ENCODE results near the gene YBX3.

The YBX3 gene

DNA sequence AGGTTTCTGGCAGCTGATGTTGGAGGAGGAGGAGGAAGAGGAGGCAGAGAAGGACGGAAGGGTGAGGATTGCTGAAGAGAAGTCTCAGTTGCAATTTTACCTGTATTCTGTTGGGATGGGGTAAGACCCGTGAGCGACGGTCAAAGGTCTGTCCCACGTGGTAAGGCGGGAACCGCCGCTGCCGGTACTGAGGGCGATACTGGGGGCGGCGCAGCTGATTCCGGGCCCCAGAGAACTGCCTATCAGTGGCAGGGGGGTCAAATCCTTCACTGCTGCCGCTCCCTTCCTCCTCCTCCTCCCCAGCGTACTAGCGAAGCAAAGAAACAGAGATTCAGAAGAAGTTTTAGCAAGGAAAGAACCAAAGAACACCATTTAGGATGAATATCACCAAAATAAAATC lies 13.3 kb downstream of the YBX3 start:
- H3K4me3 ChIP-seq (ENCODE audit: low read length), result no peak overlapping the region
- no peak for TF ChIP-seq EZH2phosphoT487 (IDR thresholded peaks at IDR 0.05; ENCODE audit: borderline replicate concordance, low read length)
- TF ChIP-seq, protein P1, sequence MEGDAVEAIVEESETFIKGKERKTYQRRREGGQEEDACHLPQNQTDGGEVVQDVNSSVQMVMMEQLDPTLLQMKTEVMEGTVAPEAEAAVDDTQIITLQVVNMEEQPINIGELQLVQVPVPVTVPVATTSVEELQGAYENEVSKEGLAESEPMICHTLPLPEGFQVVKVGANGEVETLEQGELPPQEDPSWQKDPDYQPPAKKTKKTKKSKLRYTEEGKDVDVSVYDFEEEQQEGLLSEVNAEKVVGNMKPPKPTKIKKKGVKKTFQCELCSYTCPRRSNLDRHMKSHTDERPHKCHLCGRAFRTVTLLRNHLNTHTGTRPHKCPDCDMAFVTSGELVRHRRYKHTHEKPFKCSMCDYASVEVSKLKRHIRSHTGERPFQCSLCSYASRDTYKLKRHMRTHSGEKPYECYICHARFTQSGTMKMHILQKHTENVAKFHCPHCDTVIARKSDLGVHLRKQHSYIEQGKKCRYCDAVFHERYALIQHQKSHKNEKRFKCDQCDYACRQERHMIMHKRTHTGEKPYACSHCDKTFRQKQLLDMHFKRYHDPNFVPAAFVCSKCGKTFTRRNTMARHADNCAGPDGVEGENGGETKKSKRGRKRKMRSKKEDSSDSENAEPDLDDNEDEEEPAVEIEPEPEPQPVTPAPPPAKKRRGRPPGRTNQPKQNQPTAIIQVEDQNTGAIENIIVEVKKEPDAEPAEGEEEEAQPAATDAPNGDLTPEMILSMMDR (IDR thresholded peaks at IDR 0.05; ENCODE audit: low read depth, low read length, poor library complexity, severe bottlenecking), result no peak
- H3K36me3 ChIP-seq (ENCODE audit: control insufficient read depth, low read length), result no peaks in the 10 kb centered on the region

DNA sequence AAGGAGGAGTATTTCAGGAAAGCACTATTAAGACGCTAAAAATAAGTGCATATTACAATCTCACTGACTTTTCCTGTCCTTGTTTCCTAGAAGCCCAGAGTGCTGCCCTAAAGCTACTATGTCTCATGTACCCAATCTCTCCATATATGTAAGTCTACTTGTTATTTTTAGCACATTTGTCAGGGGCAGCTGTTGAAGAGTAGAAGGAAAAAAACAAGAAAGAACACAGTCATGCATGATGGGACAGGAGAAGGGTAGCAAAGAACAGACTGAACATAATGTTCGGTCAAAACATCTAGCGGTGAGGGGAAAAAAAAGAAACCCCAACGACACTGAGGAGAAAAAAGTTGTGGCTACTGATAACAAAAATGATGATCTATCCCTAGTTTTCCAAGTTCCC lies 14.3 kb downstream of the YBX3 start:
- TF ChIP-seq, protein P1 (IDR thresholded peaks at IDR 0.05; ENCODE audit: low read depth, low read length, poor library complexity, severe bottlenecking), result no peak
- TF ChIP-seq EZH2phosphoT487 (IDR thresholded peaks at IDR 0.05; ENCODE audit: borderline replicate concordance, low read length), result no peak
- Histone ChIP-seq H3K27me3 (ENCODE audit: control insufficient read depth, low read length) (no peaks in the 10 kb centered on the region; the same call in 1 of the 2 replicates), H3K9me2 (replicated peaks; ENCODE audit: control insufficient read depth, low read length) (no peaks in the 10 kb centered on the region), H4K20me1 (ENCODE audit: control insufficient read depth, insufficient read depth, low read depth, low read length) (no peaks in the 10 kb centered on the region), H3F3A (ENCODE audit: control insufficient read depth, insufficient read depth) (no peaks in the 10 kb centered on the region), H3K36me3 (ENCODE audit: control insufficient read depth, low read length) (no peaks in the 10 kb centered on the region), H3K4me2 (ENCODE audit: low read length) (no peak overlapping the region), H3K79me2 (ENCODE audit: control insufficient read depth, low read length) (no peaks in the 10 kb centered on the region), H3K27ac (ENCODE audit: low read depth, low read length) (no peak overlapping the region), H3K9me3 (ENCODE audit: control insufficient read depth, insufficient read depth, low read length) (no peaks in the 10 kb centered on the region), H3K4me1 (ENCODE audit: control insufficient read depth, low read length) (no peaks in the 10 kb centered on the region), H3K4me3 (ENCODE audit: low read length) (no peak overlapping the region)

More for the DNA sequence above, 13.3 kb downstream of the YBX3 start:
- H3K9me2 ChIP-seq (replicated peaks; ENCODE audit: control insufficient read depth, low read length), result no peaks in the 10 kb centered on the region
- H3K4me2 ChIP-seq (ENCODE audit: low read length), result no peak overlapping the region
- H3K79me2 ChIP-seq (ENCODE audit: control insufficient read depth, low read length), result no peaks in the 10 kb centered on the region
- H3K9me3 ChIP-seq (ENCODE audit: control insufficient read depth, insufficient read depth, low read length), result no peaks in the 10 kb centered on the region
- H3F3A ChIP-seq (ENCODE audit: control insufficient read depth, insufficient read depth), result no peaks in the 10 kb centered on the region
- H3K27ac ChIP-seq (ENCODE audit: low read depth, low read length), result no peak overlapping the region
- H4K20me1 ChIP-seq (ENCODE audit: control insufficient read depth, insufficient read depth, low read depth, low read length), result no peaks in the 10 kb centered on the region
- H3K27me3 ChIP-seq (ENCODE audit: control insufficient read depth, low read length), result no peaks in the 10 kb centered on the region; the same call in 1 of the 2 replicates
- H3K4me1 ChIP-seq (ENCODE audit: control insufficient read depth, low read length), result no peaks in the 10 kb centered on the region

DNA sequence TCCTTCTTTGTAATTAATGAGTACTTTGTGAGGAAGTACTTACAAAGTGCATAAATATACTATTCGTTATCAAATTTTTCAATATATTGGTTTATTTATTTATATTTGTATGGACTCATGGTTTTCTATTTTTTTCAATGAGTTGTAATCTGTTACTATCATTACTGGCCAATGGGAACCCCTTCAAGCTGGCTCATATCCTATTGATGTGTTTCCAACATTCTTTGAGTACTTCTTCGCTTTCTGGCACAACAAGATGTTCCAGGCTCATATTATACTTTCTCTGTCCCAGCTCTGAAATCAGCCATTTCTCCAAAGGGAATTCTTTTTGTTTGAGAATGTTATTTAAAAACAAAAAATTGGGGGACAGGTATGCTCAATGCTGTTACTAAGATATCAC lies 17.5 kb downstream of the YBX3 start:
- Histone ChIP-seq H3K4me2 (ENCODE audit: low read length) (no peak overlapping the region), H3K79me2 (ENCODE audit: control insufficient read depth, low read length) (no peaks in the 10 kb centered on the region)

More for the DNA sequence above, 17.5 kb downstream of the YBX3 start:
- Histone ChIP-seq H3K27me3 (ENCODE audit: control insufficient read depth, low read length) (no peaks in the 10 kb centered on the region; the same call in 1 of the 2 replicates), H3F3A (ENCODE audit: control insufficient read depth, insufficient read depth) (no peaks in the 10 kb centered on the region), H3K27ac (ENCODE audit: low read depth, low read length) (no peak overlapping the region), H3K9me2 (replicated peaks; ENCODE audit: control insufficient read depth, low read length) (no peaks in the 10 kb centered on the region), H3K4me3 (ENCODE audit: low read length) (no peak overlapping the region), H3K9me3 (ENCODE audit: control insufficient read depth, insufficient read depth, low read length) (no peaks in the 10 kb centered on the region), H4K20me1 (ENCODE audit: control insufficient read depth, insufficient read depth, low read depth, low read length) (no peaks in the 10 kb centered on the region), H3K4me1 (ENCODE audit: control insufficient read depth, low read length) (no peaks in the 10 kb centered on the region), H3K36me3 (ENCODE audit: control insufficient read depth, low read length) (no peaks in the 10 kb centered on the region)
- TF ChIP-seq, protein P1 (IDR thresholded peaks at IDR 0.05; ENCODE audit: low read depth, low read length, poor library complexity, severe bottlenecking), result no peak
- TF ChIP-seq EZH2phosphoT487 (IDR thresholded peaks at IDR 0.05; ENCODE audit: borderline replicate concordance, low read length), result no peak

Data from DOHH2 (cell line).